Measurements from ENCODE around the gene EIF2S2. TPM values are rescaled to one million over a fixed set of nuclear protein-coding genes. Genes with fewer than 3 reads are reported as not detected.

Gene EIF2S2, protein sequence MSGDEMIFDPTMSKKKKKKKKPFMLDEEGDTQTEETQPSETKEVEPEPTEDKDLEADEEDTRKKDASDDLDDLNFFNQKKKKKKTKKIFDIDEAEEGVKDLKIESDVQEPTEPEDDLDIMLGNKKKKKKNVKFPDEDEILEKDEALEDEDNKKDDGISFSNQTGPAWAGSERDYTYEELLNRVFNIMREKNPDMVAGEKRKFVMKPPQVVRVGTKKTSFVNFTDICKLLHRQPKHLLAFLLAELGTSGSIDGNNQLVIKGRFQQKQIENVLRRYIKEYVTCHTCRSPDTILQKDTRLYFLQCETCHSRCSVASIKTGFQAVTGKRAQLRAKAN
- total RNA-seq = 68.1 and 84.2 TPM in 2 replicates

DNA sequence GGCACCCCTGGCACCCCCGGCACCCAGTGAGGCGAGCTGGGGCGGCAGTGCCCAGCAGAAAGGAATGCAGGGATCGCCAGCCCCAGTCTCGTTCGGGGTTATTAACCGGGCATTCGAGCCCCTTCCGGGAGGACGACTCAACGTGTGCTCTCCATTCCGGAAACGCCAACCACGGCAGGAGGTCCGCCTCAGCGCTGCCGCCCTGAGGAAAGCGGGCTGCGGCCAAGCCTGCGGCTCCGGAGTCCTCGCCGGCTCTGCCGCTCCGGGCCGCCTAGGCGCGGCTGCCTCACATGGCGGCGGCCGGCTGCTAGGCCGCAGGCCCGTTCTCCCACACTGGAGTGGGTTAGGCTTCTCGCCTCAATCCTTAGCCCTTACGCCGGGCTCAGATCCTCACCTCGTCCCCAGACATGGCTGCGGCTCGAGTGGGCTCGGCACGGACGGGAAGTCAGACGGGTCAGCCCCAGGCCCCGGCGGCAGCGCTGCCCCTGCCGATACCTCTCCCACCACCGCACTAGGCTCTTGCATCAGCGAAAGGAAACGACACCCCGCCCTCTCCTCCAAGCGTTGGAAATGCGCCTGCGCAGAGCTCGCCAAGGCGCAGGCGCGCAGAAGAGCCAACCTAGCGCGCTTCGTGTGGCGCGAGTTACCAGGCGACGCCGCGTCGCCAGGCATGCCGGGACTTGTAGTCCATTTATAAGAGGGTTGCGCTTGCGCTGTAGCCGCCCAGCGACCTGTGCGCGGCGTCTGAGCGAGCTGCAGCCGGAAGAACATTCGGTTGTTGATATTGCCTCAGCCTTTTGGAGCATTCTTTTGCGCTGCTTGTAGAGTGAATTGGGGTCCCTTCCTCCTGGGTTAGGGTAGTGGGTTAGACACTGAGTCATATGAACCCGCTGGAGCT, at the start of gene EIF2S2:
Gene EIF2S2, minus strand, starts transcription at position 542 of the 898 bp plus-strand sequence. Its CDS starts 133 bp downstream, at position 409.

Other genes with a start within 250 kb of the EIF2S2 start
- gene RALY, start 118.3 kb downstream of the EIF2S2 start, total RNA-seq = 131 and 143 TPM in 2 replicates
- gene ASIP, start 129.2 kb upstream of the EIF2S2 start, total RNA-seq = not detected in 2 replicates
- gene AHCY, start 191.1 kb upstream of the EIF2S2 start, total RNA-seq = 151 and 160 TPM in 2 replicates